ENCODE data around the gene C16orf54. TPM values are rescaled to one million over a fixed set of nuclear protein-coding genes. Genes with fewer than 3 reads are reported as not detected.

Gene C16orf54
- total and polyA plus RNA-seq, 2 experiments from 2014 or later = 3.2 TPM; not detected in 1

GRCh38 chr16:29705030-29705429 is 40.8 kb downstream of the C16orf54 start:
- Histone ChIP-seq H3F3A (replicated peaks; ENCODE audit: low read depth) (no peaks in the 10 kb centered on the region; the same call in none of the 2 replicates), H3K36me3 (ENCODE audit: insufficient read depth) (no peaks in the 10 kb centered on the region), H3K27me3 (ENCODE audit: insufficient read depth) (no peaks in the 10 kb centered on the region), H3K27ac (ENCODE audit: low read depth) (no peak overlapping the region), H3K9me2 (ENCODE audit: insufficient read depth) (no peaks in the 10 kb centered on the region), H3K4me3 (no peak overlapping the region), H3K4me2 (no peak overlapping the region), H2AFZ (no peak overlapping the region), H4K20me1 (replicated peaks; ENCODE audit: insufficient read depth) (no peaks in the 10 kb centered on the region), H3K4me1 (ENCODE audit: insufficient read depth) (peaks cover 14% of the 10 kb centered on the region), H3K79me2 (replicated peaks; ENCODE audit: insufficient read depth) (peaks cover 9% of the 10 kb centered on the region)
- H3K4me1 Mint-ChIP-seq = peaks cover 27% of the 10 kb centered on the region
- H3K27ac Mint-ChIP-seq = no peak overlapping the region
- no peak for ATAC-seq
- no peak for DNase-seq (ENCODE audit: low spot score)
- TF ChIP-seq ZNF114 (CRISPR knock-in tag; IDR thresholded peaks at IDR 0.05) = no peak
- TF ChIP-seq ZNF462 (CRISPR knock-in tag; IDR thresholded peaks at IDR 0.05) = no peak
- no peak for TF ChIP-seq REST (IDR thresholded peaks at IDR 0.05; ENCODE audit: unreplicated experiment)
- no peak for TF ChIP-seq EZH2phosphoT487 (IDR thresholded peaks at IDR 0.05; ENCODE audit: unreplicated experiment)
- TF ChIP-seq EZH2 (IDR thresholded peaks at IDR 0.05; ENCODE audit: low read depth, unreplicated experiment) = no peak
- TF ChIP-seq NANOG (IDR thresholded peaks at IDR 0.05; ENCODE audit: borderline replicate concordance) = no peak
- TF ChIP-seq STAT1 (IDR thresholded peaks at IDR 0.05; ENCODE audit: unreplicated experiment) = no peak
- no peak for TF ChIP-seq ETS1 (IDR thresholded peaks at IDR 0.05)
- no peak for TF ChIP-seq CTCF (conservative IDR thresholded peaks at IDR 0.05; ENCODE audit: low read depth in 2 of 2)
- TF ChIP-seq JUNB (IDR thresholded peaks at IDR 0.05; ENCODE audit: unreplicated experiment) = no peak
- H3K4me3 Mint-ChIP-seq = no peak overlapping the region
- H3K36me3 Mint-ChIP-seq (ENCODE audit: low read depth) = peaks cover 10% of the 10 kb centered on the region
- H3K27me3 Mint-ChIP-seq (ENCODE audit: insufficient read depth, low read depth, poor library complexity) = peaks cover 20% of the 10 kb centered on the region
- peaks cover 20% of the 10 kb centered on the region; the same call in 2 of the 3 replicates for H3K9me3 Mint-ChIP-seq

All from GM23338 (cell line).